HG02571 (cell line): ENCODE measurements around the gene FITM1.
A peak's percentile ranks its signal among the peaks of the same experiment; 100 is the strongest.
"Not testable (repeated sequence)": the region's sequence is repeated elsewhere in the genome, so short reads cannot be mapped to it uniquely, and the experiment has no call there.

Experiments used
- ATAC-seq: cut with Tn5 transposase; IDR thresholded peaks from one replicate; pipeline ENCODE4 v1.9.1; 2021; ENCODE audit warnings: mild to moderate bottlenecking, moderate library complexity; ENCODE audit not compliant: unreplicated experiment

The FITM1 gene

GRCh38 chr14:24098229-24098926 is 32.1 kb upstream of the FITM1 start:
- no peak for ATAC-seq

DNA sequence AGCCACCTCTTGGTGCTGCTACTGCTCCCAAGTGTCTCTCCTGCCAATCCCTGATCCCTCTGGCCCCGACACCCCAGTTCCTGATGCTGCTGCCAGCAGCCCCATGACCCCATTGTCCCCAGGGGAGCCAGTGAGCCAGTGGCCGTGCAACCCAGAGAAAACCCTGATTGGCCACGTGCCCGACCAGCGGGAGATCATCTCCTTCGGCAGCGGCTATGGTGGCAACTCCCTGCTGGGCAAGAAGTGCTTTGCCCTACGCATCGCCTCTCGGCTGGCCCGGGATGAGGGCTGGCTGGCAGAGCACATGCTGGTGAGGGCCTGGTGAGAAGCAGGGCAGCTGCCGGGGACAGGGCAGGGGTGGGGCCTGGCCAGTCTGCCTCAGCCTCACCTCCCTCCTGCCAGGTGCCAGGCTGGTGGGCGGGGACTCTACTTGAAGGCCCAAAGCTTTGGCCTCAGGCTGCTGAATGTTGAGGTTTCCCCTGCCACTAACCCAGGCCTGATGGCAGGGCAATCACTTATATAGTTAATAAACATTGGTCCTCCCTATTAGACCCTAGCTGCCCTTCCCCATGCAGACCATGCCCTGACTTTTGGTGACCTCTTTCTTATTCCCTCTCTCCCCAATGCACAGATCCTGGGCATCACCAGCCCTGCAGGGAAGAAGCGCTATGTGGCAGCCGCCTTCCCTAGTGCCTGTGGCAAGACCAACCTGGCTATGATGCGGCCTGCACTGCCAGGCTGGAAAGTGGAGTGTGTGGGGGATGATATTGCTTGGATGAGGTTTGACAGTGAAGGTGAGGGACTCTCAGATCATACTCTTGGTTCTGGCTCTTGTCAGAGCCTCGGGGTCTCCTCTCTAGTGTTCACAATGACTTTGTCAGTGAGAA is 31.3 kb upstream of the FITM1 start:
- no peak for ATAC-seq

GRCh38 chr14:24100197-24100981 is 30.1 kb upstream of the FITM1 start:
- ATAC-seq, result no peak

- ATAC-seq, result no peak
Observed at GRCh38 chr14:24100982-24101494, 29.4 kb upstream of the FITM1 start.

DNA sequence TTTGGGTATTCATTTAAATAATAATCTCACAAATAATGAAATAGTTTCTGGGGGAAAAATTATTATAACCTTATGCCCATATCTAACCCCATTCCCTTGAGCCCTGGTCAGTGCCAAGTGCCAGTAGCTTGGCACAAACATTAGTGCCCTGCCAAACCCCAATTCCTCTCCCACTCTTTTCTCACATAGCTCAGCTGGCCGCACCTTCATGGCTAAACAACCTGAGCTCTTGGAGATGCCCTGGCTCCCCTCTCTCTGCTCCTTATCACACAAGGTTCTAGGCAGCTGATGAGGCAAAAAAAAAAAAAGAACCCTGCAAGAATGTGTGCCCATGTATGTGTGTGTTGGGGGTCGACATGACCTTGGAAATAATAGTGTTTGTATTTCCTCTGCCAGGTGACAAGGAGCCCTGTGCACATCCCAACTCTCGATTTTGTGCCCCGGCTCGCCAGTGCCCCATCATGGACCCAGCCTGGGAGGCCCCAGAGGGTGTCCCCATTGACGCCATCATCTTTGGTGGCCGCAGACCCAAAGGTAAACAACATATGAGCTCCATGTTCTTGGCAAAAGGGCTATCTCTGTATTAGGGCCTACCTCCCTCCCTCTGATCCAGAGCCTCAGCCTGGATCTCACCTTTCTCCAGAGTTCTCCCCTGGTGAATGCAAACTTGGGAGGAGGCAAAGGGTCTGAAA is 28.0 kb upstream of the FITM1 start:
- ATAC-seq, result no peak

DNA sequence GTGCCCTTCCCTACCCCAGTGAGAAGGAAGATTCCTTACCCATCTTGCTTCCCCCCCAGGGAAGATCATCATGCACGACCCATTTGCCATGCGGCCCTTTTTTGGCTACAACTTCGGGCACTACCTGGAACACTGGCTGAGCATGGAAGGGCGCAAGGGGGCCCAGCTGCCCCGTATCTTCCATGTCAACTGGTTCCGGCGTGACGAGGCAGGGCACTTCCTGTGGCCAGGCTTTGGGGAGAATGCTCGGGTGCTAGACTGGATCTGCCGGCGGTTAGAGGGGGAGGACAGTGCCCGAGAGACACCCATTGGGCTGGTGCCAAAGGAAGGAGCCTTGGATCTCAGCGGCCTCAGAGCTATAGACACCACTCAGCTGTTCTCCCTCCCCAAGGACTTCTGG is 27.0 kb upstream of the FITM1 start:
- no peak for ATAC-seq

- ATAC-seq, result not testable (repeated sequence)
Observed at GRCh38 chr14:24105609-24106239, 24.7 kb upstream of the FITM1 start.

DNA sequence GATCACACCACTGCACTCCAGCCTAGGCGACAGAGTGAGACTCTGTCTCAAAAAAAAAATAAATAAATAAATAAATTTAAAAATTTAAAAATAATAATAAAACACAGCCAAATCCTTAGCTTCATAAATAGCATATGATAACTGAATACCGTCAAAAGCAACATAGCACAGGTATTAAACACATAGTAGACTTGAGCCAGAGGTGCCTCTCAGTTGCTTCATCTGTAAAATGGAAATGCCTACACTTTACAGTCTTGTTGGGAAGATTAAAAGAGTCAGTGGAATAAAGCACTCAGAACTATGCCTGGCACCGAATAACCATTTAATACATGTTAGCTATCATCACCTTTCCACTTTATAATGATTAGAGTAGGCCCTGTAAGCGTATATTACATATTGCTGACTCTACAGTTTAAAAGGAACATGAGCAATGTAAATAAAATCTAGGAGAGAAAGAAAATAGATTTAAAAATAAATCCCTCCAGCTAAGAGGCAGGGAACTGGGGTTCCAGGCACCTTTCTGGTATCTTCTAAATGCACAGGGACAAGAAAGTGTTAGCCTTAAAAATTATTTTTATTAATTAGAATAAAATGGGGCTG is 23.7 kb upstream of the FITM1 start:
- ATAC-seq, result no peak

DNA sequence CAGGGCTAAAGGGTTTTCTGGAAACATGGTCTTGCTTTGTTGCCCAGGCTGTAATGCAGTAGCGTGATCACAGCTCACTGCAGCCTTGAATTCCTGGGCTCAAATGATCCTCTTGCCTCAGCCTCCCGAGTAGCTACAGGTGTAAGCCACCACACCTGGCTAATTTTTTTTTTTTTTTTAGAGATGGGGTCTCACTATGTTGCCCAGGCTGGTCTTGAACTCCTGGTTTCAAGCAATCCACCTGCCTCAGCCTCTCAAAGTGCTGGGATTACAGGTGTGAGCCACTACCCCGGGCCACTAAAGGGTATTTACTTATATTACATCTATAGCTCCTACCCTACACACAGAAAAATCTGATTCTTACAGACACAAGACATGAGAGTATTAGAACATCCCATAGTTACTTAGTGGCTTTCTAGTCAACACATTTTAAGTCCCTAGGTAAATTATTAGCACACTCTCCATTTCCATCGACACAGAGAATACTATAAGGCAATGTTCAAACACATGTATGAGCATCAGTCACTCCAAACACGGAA is 22.1 kb upstream of the FITM1 start:
- ATAC-seq, result peak; percentile 10

- no peak for ATAC-seq
Observed at GRCh38 chr14:24110060-24110459, 20.4 kb upstream of the FITM1 start.

DNA sequence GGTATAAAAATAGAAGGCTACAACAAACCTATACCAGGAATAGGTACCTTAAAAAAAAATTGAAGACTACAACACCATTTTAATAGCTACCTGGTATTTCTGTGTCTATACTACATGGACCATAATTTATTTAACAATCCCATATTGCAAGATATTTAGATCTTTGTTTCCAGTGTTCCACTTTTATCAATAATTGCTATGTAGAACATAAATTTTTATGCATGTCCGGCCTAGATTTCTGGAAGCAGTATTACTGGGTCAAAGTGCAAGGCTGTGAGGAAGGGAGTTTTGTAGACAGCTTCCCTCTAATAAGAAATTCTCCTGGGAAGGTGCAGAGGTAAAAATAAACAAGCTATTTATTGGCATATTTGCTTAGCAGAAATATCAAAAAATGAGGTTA is 19.9 kb upstream of the FITM1 start:
- ATAC-seq, result no peak

- no peak for ATAC-seq
Observed at GRCh38 chr14:24113379-24113800, 17.1 kb upstream of the FITM1 start.

GRCh38 chr14:24113801-24114531 is 16.5 kb upstream of the FITM1 start:
- peak; percentile 27 for ATAC-seq

- peak; percentile 80 for ATAC-seq
Observed at GRCh38 chr14:24114532-24115421, 15.7 kb upstream of the FITM1 start, which contains the start of the genes DCAF11 and NRL. Gene DCAF11 (plus strand): TSS chr14:24114777. CDS start chr14:24115595, 818 bp downstream. Gene NRL (minus strand): TSS chr14:24114949. CDS start chr14:24082848, 32,101 bp downstream.

- no peak for ATAC-seq
Observed at GRCh38 chr14:24115422-24116127, 14.9 kb upstream of the FITM1 start.

DNA sequence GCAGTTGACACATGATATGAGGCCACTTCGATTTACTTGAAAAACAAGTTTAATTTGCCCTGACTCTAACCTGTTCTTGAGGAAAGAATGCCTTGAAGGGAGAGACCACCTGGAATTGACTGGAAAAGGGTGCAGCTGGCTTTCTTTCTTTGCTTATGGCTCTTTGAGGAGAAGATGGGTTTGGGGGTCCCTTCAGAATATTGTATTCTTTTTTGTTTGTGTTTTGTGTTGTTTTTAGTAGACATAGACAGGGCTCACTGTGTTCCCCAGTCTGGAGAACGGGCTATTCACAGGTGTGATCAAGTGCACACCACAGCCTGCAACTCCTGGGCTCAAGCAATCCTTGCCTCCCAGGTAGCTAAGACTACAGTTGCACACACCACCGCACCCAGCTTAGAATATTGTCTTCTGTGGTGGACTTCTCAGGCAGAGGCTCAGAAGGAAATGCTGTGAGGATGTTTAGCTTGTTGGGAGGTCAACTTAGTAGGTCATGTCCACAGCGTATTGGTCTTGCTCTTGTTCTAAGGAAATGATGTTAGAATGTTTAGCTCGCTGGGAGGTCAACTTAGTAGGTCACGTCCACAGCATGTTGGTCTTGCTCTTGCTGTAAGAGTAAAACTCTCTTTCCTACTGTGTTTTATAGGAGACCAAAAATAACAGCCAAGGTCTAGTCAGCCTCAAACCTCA is 14.2 kb upstream of the FITM1 start:
- no peak for ATAC-seq
